Measurements from ENCODE around the gene INPP5E.

GRCh38 chr9:136470356-136470755 is 30.7 kb upstream of the INPP5E start:
- no peak for TF ChIP-seq POLR2AphosphoS5 (IDR thresholded peaks at IDR 0.05; ENCODE audit: low read depth, low read length)
- TF ChIP-seq, protein P1, sequence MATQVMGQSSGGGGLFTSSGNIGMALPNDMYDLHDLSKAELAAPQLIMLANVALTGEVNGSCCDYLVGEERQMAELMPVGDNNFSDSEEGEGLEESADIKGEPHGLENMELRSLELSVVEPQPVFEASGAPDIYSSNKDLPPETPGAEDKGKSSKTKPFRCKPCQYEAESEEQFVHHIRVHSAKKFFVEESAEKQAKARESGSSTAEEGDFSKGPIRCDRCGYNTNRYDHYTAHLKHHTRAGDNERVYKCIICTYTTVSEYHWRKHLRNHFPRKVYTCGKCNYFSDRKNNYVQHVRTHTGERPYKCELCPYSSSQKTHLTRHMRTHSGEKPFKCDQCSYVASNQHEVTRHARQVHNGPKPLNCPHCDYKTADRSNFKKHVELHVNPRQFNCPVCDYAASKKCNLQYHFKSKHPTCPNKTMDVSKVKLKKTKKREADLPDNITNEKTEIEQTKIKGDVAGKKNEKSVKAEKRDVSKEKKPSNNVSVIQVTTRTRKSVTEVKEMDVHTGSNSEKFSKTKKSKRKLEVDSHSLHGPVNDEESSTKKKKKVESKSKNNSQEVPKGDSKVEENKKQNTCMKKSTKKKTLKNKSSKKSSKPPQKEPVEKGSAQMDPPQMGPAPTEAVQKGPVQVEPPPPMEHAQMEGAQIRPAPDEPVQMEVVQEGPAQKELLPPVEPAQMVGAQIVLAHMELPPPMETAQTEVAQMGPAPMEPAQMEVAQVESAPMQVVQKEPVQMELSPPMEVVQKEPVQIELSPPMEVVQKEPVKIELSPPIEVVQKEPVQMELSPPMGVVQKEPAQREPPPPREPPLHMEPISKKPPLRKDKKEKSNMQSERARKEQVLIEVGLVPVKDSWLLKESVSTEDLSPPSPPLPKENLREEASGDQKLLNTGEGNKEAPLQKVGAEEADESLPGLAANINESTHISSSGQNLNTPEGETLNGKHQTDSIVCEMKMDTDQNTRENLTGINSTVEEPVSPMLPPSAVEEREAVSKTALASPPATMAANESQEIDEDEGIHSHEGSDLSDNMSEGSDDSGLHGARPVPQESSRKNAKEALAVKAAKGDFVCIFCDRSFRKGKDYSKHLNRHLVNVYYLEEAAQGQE (IDR thresholded peaks at IDR 0.05; ENCODE audit: insufficient read depth in 1 of 2, low read depth in 2 of 2, low read length in 2 of 2) = no peak
- no peak for TF ChIP-seq SIN3A (IDR thresholded peaks at IDR 0.05; ENCODE audit: borderline replicate concordance, insufficient read depth, low read length)
- no peak for TF ChIP-seq TAF1 (IDR thresholded peaks at IDR 0.05; ENCODE audit: borderline replicate concordance, insufficient read depth, low read length)
